Smooth muscle cell (in vitro differentiated cells): ENCODE measurements around the gene ARID5A. TPM values are rescaled to one million over a fixed set of nuclear protein-coding genes. Genes with fewer than 3 reads are reported as not detected.

Experiments
- DNase-seq: peaks from one replicate; lab custom pipeline; 2025; ENCODE audit not compliant: unreplicated experiment; lab: John Stamatoyannopoulos, UW
- H2AFZ ChIP-seq: fragments of 200-600 bp; sonication (generic); 2 replicates; pipeline ENCODE4 v1.6.0; 2016; ENCODE audit warnings: antibody characterized with exemption, low read depth, mild to moderate bottlenecking
- H3F3A ChIP-seq: fragments of 200-600 bp; sonication (generic); 2 replicates; pipeline ENCODE4 v1.6.0; 2017; ENCODE audit warnings: antibody characterized with exemption, low read depth
- H3K27ac ChIP-seq: fragments of 200-600 bp; sonication (generic); 2 replicates; pipeline ENCODE4 v1.5.1; 2016; ENCODE audit warnings: low read depth, mild to moderate bottlenecking
- H3K27me3 ChIP-seq: fragments of 200-600 bp; sonication (generic); 2 replicates; pipeline ENCODE4 v1.6.1; 2016; ENCODE audit warnings: low read depth, mild to moderate bottlenecking
- H3K36me3 ChIP-seq: fragments of 200-600 bp; sonication (generic); 2 replicates; pipeline ENCODE4 v1.5.1; 2016; ENCODE audit warnings: low read depth
- H3K4me1 ChIP-seq: fragments of 200-600 bp; sonication (generic); 2 replicates; pipeline ENCODE4 v1.5.1; 2016; ENCODE audit warnings: low read depth
- H3K4me2 ChIP-seq: fragments of 200-600 bp; sonication (generic); 2 replicates; pipeline ENCODE4 v1.6.0; 2016; ENCODE audit warnings: mild to moderate bottlenecking
- H3K4me3 ChIP-seq: fragments of 200-600 bp; sonication (generic); 2 replicates; pipeline ENCODE4 v1.5.1; 2016; ENCODE audit warnings: mild to moderate bottlenecking
- H3K79me2 ChIP-seq: fragments of 200-600 bp; sonication (generic); 2 replicates; pipeline ENCODE4 v1.6.0; 2016; ENCODE audit warnings: low read depth, mild to moderate bottlenecking
- H3K9ac ChIP-seq: fragments of 200-600 bp; sonication (generic); 2 replicates; pipeline ENCODE4 v1.6.0; 2016; ENCODE audit warnings: low read depth
- H3K9me3 ChIP-seq: fragments of 200-600 bp; sonication (generic); replicated peaks from 2 replicates; pipeline ENCODE4 v1.5.1; 2016; ENCODE audit warnings: low read depth
- H4K20me1 ChIP-seq: fragments of 200-600 bp; sonication (generic); 2 replicates; pipeline ENCODE4 v1.6.0; 2016; ENCODE audit warnings: low read depth
- CTCF ChIP-seq: fragments of 200-600 bp; sonication (generic); IDR thresholded peaks from 2 replicates; pipeline ENCODE4 v1.5.1; 2017; ENCODE audit warnings: borderline replicate concordance, mild to moderate bottlenecking, antibody characterized with exemption; ENCODE audit not compliant: insufficient read depth, poor library complexity, severe bottlenecking
- WGBS: methylation state at CpG from one replicate; pipeline ENCODE4 v1.1.7; 2016; ENCODE audit warnings: low lambda C conversion rate; 5-methylcytosine and 5-hydroxymethylcytosine counted together
- polyA plus RNA-seq: library from polyadenylated mRNA; unstranded; fragments of >200 nt; fragmentation: Nextera tagmentation; extraction: Ambion mirVana; gene quantifications from 2 replicates; pipeline ENCODE4 v1.2.1, GENCODE V29; 2016
- total RNA-seq: library from RNA; depleted of rRNA; stranded (reverse); fragments of >200 nt; gene quantifications from 2 replicates; pipeline ENCODE4 v1.2.3, GENCODE V29; 2014

ARID5A gene
- total and polyA plus RNA-seq, 2 experiments from 2014 or later, result 12.1 to 25.6 TPM

GRCh38 chr2:96547731-96548171, 11.2 kb downstream of the ARID5A start:
- Histone ChIP-seq H3K4me3 (no peak overlapping the region), H3K4me2 (no peak overlapping the region), H3K79me2 (no peaks in the 10 kb centered on the region), H2AFZ (no peak overlapping the region), H3K27ac (no peak overlapping the region), H3K27me3 (no peaks in the 10 kb centered on the region), H3K4me1 (no peaks in the 10 kb centered on the region), H3F3A (no peaks in the 10 kb centered on the region), H3K36me3 (no peaks in the 10 kb centered on the region), H4K20me1 (peaks cover 14% of the 10 kb centered on the region), H3K9me3 (no peaks in the 10 kb centered on the region), H3K9ac (no peak overlapping the region)
- TF ChIP-seq CTCF, result no peak
- DNase-seq, result no peak
- 74% methylated on average over 6 of the region's 6 CpGs for WGBS

GRCh38 chr2:96548558-96549465, 12.3 kb downstream of the ARID5A start:
- peaks cover 4% of the 10 kb centered on the region for H4K20me1 ChIP-seq
- no peak for DNase-seq
- no peaks in the 10 kb centered on the region for H3K9me3 ChIP-seq
- no peaks in the 10 kb centered on the region for H3K36me3 ChIP-seq
- H3K4me1 ChIP-seq, result no peaks in the 10 kb centered on the region
- no peaks in the 10 kb centered on the region for H3F3A ChIP-seq
- no peak overlapping the region for H2AFZ ChIP-seq
- no peak overlapping the region for H3K4me2 ChIP-seq
- no peaks in the 10 kb centered on the region for H3K27me3 ChIP-seq
- H3K27ac ChIP-seq, result no peak overlapping the region
- 89% methylated on average over 23 of the region's 24 CpGs for WGBS
- H3K9ac ChIP-seq, result no peak overlapping the region
- no peaks in the 10 kb centered on the region for H3K79me2 ChIP-seq
- H3K4me3 ChIP-seq, result no peak overlapping the region
- no peak for TF ChIP-seq CTCF

- H3K4me2 ChIP-seq, result no peak overlapping the region
- TF ChIP-seq CTCF, result no peak
- no peaks in the 10 kb centered on the region for H3K9me3 ChIP-seq
- H3K4me3 ChIP-seq, result no peak overlapping the region
- H3K4me1 ChIP-seq, result no peaks in the 10 kb centered on the region
- H3K27me3 ChIP-seq, result no peaks in the 10 kb centered on the region
- H2AFZ ChIP-seq, result no peak overlapping the region
- no peaks in the 10 kb centered on the region for H4K20me1 ChIP-seq
- 93% methylated on average over 4 of the region's 4 CpGs for WGBS
- no peak overlapping the region for H3K9ac ChIP-seq
- H3K27ac ChIP-seq, result no peak overlapping the region
- no peaks in the 10 kb centered on the region for H3K79me2 ChIP-seq
- H3F3A ChIP-seq, result no peaks in the 10 kb centered on the region
- no peak for DNase-seq
- H3K36me3 ChIP-seq, result no peaks in the 10 kb centered on the region
Observed at GRCh38 chr2:96549466-96549785, 12.9 kb downstream of the ARID5A start.
